ENCODE data around the gene NOD1.
"Not testable (repeated sequence)": the region's sequence is repeated elsewhere in the genome, so short reads cannot be mapped to it uniquely, and the experiment has no call there.

The NOD1 gene

DNA sequence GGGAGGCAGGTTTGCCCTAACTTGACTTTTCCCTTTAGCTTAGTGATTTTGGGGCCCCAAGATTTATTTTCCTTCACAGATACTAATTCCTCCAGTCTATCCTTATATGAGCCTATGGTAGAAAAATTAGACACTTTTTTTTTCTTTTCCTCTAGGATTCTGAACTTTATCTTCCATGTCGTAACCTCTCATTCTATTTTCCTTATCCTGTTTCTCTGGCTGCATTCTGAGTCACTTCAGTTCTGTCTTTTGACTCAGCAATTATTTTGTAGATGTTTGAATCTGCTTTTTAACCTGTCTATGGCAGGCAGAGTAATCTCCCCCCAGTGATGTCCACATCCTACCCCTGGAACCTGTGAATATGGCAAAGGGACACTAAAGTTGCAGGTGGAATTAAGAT lies 7.1 kb upstream of the NOD1 start:
- TF ChIP-seq, protein P1, sequence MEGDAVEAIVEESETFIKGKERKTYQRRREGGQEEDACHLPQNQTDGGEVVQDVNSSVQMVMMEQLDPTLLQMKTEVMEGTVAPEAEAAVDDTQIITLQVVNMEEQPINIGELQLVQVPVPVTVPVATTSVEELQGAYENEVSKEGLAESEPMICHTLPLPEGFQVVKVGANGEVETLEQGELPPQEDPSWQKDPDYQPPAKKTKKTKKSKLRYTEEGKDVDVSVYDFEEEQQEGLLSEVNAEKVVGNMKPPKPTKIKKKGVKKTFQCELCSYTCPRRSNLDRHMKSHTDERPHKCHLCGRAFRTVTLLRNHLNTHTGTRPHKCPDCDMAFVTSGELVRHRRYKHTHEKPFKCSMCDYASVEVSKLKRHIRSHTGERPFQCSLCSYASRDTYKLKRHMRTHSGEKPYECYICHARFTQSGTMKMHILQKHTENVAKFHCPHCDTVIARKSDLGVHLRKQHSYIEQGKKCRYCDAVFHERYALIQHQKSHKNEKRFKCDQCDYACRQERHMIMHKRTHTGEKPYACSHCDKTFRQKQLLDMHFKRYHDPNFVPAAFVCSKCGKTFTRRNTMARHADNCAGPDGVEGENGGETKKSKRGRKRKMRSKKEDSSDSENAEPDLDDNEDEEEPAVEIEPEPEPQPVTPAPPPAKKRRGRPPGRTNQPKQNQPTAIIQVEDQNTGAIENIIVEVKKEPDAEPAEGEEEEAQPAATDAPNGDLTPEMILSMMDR (IDR thresholded peaks at IDR 0.05; ENCODE audit: low read depth, low read length), result no peak
- DNase-seq (ENCODE audit: low read depth in 2 of 2), result peak in 1 of 2 donors; percentile 31

GRCh38 chr7:30481416-30481815 lies 2.8 kb upstream of the NOD1 start:
- H3K4me3 ChIP-seq (replicated peaks in 1 of 2; ENCODE audit: low read depth in 2 of 2, low read length in 2 of 2); DNase-seq (ENCODE audit: low read depth in 2 of 2): not testable (repeated sequence)

More for the DNA sequence above, 7.1 kb upstream of the NOD1 start:
- no peak overlapping the region for H3K4me3 ChIP-seq (replicated peaks in 1 of 2; ENCODE audit: low read depth in 2 of 2, low read length in 2 of 2)

DNA sequence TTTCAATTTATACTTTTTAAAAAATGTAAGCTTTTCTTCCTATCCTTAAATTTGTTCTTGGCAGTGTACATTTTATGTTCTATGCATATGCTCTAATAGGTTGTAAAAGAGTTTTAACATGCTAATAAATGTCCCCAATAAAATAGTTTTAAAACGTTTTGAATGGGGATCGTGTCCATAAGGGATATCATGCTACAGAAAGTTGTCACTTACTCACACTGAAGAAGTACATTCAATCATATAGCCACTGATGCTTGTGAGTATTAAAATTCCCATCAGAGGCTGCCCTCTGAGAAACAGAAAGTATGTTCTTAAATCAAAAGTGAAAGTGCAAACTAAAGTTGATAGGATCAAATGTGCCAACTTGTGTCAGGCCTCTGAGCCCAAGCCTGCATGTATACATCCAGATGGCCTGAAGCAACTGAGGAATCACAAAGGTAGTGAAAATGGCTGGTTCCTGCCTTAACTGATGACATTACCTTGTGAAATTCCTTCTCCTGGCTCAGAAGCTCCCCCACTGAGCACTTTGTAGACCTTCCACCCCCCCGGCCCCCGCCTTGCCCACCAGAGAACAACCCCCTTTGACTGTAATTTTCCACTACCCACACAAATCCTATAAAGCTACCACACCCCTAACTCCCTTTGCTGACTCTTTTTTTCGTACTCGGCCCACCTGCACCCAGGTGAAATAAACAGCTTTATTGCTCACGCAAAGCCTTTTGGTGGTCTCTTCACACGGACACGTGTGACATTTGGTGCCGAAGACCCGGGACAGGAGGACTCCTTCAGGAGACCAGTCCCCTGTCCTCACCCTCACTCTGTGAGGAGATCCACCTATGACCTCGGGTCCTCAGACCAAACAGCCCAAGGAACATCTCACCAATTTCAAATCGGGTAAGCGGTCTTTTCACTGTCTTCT lies 877 bp upstream of the NOD1 start:
- TF ChIP-seq, protein P1 (IDR thresholded peaks at IDR 0.05; ENCODE audit: low read depth, low read length), result no peak
- H3K4me3 ChIP-seq (replicated peaks in 1 of 2; ENCODE audit: low read depth in 2 of 2, low read length in 2 of 2), result peak overlapping the region; percentile 73 to 78
- DNase-seq (ENCODE audit: low read depth in 2 of 2), result peak; percentile 57 to 60

DNA sequence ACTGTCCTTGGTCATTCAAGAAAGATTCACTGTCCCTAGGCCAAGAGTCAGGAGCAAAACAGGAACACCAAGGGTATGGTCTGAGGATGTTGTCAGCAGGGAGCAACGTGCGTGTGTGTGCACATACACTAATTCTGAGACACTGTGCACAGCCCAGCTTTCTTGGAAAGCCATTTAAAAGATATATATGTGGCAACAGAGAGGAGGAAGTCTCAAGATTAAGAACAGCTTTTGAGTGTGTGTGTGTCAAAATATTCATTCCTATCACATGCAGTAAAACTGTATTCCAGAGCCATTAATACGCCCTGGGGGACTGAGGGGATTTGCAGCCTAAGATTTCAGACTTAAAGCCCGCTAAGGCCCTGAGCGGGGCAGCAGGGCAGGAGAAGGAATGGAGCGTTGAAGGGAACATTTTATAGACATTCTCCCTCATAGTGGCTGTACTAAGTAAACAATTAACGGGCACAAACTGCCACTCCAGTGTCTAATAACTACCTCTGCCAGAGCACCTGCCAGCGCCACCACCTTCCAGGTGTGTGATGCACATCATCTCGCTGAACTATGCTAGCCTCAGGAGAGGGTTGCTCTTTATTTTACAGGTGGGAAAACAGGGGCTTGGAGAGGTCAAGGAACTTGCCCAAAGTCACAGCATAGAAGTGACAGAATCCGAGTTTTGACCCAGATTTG lies 2.0 kb downstream of the NOD1 start:
- TF ChIP-seq, protein P1 (IDR thresholded peaks at IDR 0.05; ENCODE audit: low read depth, low read length), result no peak
- peak overlapping the region in 1 of 2 donors; percentile 16 for H3K4me3 ChIP-seq (replicated peaks in 1 of 2; ENCODE audit: low read depth in 2 of 2, low read length in 2 of 2)
- peak in 1 of 2 donors; percentile 68 for DNase-seq (ENCODE audit: low read depth in 2 of 2)

DNA sequence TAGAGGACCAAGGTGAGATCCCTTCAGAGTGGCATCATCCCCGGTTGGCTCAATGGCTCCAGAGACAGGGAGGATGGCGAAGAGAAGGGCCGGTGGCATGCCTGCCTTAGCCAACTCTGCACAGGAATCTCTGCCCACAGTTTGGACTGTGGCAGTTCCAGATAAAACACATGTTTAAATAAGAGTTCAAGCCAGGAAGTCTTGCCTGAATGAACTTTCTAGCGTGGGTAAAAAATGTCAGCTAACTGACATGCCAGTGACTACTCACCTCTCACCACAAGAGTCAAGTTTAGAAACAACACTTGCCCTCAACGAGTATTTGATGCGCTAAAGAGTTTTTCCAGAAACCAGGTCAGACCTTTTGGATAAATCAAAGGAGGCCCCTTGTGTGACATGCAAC lies 3.0 kb downstream of the NOD1 start:
- no peak overlapping the region for H3K4me3 ChIP-seq (replicated peaks in 1 of 2; ENCODE audit: low read depth in 2 of 2, low read length in 2 of 2)
- no peak for DNase-seq (ENCODE audit: low read depth in 2 of 2)
- TF ChIP-seq, protein P1 (IDR thresholded peaks at IDR 0.05; ENCODE audit: low read depth, low read length), result no peak

DNA sequence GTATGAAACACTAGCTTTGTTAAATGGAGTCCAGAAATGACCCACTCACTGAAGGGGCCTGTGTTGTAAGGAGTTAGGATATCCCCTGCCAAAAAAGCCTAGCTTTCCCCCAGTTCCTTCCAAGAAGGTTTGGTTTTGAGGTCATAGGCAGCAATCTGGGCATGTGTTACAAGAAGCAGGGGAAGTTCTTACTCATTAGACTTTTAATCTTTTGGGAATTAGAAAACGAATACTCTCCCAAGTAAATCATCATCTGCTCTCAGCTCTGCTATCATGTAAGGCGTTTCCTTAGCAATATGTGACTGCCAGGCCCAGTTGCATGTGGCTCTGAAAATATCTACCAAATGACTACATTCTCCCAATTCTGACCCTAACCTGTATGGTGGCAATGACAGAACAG lies 3.7 kb downstream of the NOD1 start:
- peak; percentile 96 to 98 for DNase-seq (ENCODE audit: low read depth in 2 of 2)
- no peak overlapping the region for H3K4me3 ChIP-seq (replicated peaks in 1 of 2; ENCODE audit: low read depth in 2 of 2, low read length in 2 of 2)
- TF ChIP-seq, protein P1 (IDR thresholded peaks at IDR 0.05; ENCODE audit: low read depth, low read length), result no peak

DNA sequence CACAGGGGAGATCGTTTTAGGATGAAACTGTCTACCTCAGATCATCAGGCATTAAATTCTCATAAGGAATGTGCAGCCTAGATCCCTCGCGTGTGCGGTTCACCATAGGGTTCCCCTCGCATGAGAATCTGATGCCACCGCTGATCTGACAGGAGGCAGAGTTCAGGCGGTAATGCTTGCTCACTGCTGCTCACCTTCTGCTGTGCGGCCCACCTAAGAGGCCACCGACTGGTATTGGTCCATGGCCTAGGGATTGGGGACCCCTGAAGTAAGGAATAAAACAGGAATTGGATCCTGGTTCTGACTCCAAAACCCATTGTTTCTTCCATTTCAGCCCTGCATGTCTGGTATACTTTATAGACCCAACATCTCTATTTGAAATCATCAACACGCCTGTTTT lies 4.1 kb downstream of the NOD1 start:
- H3K4me3 ChIP-seq (replicated peaks in 1 of 2; ENCODE audit: low read depth in 2 of 2, low read length in 2 of 2), result no peak overlapping the region
- no peak for DNase-seq (ENCODE audit: low read depth in 2 of 2)
- TF ChIP-seq, protein P1 (IDR thresholded peaks at IDR 0.05; ENCODE audit: low read depth, low read length), result no peak
